Measurements from ENCODE around the gene RPAIN.

DNA sequence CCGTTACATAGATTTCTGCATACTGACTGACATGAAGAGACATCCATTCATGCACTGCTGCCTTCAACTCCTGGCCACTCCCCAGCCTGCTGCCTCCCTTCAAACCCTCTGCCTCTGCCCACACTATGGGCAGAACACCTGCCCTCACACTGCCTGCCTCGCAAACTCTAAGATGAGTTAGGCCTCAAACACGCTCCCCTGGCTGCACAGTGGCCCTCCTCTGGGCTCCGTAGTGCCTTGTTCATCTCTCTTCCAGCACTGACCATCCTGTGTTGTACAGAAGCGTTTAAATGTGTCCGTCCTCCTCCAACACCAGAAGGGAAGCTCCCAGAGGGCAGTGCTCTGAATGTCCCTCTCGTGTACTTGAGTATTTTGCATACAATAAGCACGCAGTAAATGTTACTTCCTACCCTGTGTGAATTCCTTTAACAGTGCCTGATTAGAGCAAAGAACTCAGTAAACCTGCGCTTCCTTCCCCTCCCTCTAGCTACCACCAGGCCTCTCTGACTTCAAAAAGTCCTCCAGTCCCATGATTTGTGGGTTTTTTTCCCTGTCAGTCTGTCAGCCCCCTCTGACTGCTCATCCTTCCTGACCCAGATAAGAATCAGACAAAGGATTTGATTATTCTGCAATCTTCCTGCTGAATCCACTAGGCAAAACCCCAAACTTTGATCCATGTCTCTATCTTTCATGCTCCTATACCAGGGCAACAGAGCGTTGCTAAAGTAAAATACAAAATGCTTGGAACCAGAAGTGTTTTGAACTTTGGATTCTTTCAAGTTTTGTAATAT lies 44.9 kb downstream of the RPAIN start:
- TF ChIP-seq RNF2 (conservative IDR thresholded peaks at IDR 0.05; ENCODE audit: low read depth) (no peak), POLR2A (IDR thresholded peaks at IDR 0.05; ENCODE audit: insufficient read depth in 1 of 2, low read depth in 2 of 2, low read length in 2 of 2) (no peak), SMARCE1 (IDR thresholded peaks at IDR 0.05; ENCODE audit: borderline replicate concordance) (no peak), ZSCAN22 (CRISPR knock-in tag; IDR thresholded peaks at IDR 0.05) (no peak), ZNF264 (CRISPR knock-in tag; IDR thresholded peaks at IDR 0.05) (0 out of 2 replicates have a peak, but pooled peaks have one; percentile 28), ZBTB21 (CRISPR knock-in tag; IDR thresholded peaks at IDR 0.05) (no peak), BCL6 (CRISPR knock-in tag; IDR thresholded peaks at IDR 0.05) (no peak), ZMYM4 (CRISPR knock-in tag; IDR thresholded peaks at IDR 0.05) (no peak)
- TF ChIP-seq, protein P1, sequence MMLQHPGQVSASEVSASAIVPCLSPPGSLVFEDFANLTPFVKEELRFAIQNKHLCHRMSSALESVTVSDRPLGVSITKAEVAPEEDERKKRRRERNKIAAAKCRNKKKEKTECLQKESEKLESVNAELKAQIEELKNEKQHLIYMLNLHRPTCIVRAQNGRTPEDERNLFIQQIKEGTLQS (CRISPR knock-in tag; IDR thresholded peaks at IDR 0.05), result no peak
- TF ChIP-seq, protein P2, sequence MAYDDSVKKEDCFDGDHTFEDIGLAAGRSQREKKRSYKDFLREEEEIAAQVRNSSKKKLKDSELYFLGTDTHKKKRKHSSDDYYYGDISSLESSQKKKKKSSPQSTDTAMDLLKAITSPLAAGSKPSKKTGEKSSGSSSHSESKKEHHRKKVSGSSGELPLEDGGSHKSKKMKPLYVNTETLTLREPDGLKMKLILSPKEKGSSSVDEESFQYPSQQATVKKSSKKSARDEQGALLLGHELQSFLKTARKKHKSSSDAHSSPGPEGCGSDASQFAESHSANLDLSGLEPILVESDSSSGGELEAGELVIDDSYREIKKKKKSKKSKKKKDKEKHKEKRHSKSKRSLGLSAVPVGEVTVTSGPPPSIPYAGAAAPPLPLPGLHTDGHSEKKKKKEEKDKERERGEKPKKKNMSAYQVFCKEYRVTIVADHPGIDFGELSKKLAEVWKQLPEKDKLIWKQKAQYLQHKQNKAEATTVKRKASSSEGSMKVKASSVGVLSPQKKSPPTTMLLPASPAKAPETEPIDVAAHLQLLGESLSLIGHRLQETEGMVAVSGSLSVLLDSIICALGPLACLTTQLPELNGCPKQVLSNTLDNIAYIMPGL (CRISPR knock-in tag; IDR thresholded peaks at IDR 0.05; ENCODE audit: borderline replicate concordance in 1 of 2, low read depth in 1 of 2), result no peak
- TF ChIP-seq, protein P3, sequence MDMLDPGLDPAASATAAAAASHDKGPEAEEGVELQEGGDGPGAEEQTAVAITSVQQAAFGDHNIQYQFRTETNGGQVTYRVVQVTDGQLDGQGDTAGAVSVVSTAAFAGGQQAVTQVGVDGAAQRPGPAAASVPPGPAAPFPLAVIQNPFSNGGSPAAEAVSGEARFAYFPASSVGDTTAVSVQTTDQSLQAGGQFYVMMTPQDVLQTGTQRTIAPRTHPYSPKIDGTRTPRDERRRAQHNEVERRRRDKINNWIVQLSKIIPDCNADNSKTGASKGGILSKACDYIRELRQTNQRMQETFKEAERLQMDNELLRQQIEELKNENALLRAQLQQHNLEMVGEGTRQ (IDR thresholded peaks at IDR 0.05; ENCODE audit: low read depth, low read length), result no peak
- TF ChIP-seq, protein P3 (CRISPR knock-in tag; IDR thresholded peaks at IDR 0.05; ENCODE audit: borderline replicate concordance), result no peak
- TF ChIP-seq, protein P4, sequence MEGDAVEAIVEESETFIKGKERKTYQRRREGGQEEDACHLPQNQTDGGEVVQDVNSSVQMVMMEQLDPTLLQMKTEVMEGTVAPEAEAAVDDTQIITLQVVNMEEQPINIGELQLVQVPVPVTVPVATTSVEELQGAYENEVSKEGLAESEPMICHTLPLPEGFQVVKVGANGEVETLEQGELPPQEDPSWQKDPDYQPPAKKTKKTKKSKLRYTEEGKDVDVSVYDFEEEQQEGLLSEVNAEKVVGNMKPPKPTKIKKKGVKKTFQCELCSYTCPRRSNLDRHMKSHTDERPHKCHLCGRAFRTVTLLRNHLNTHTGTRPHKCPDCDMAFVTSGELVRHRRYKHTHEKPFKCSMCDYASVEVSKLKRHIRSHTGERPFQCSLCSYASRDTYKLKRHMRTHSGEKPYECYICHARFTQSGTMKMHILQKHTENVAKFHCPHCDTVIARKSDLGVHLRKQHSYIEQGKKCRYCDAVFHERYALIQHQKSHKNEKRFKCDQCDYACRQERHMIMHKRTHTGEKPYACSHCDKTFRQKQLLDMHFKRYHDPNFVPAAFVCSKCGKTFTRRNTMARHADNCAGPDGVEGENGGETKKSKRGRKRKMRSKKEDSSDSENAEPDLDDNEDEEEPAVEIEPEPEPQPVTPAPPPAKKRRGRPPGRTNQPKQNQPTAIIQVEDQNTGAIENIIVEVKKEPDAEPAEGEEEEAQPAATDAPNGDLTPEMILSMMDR (CRISPR knock-in tag; IDR thresholded peaks at IDR 0.05), result no peak
